ENCODE measurements around the gene PLBD2.
A peak's percentile ranks its signal among the peaks of the same experiment; 100 is the strongest.
"Not testable (repeated sequence)": the region's sequence is repeated elsewhere in the genome, so short reads cannot be mapped to it uniquely, and the experiment has no call there.

PLBD2 gene

GRCh38 chr12:113334786-113335539 lies 23.4 kb upstream of the PLBD2 start, which contains the start of gene SLC8B1:
Gene SLC8B1 (minus strand): TSS chr12:113335109. CDS start chr12:113332878, 2,231 bp downstream.
- peak; percentile 96 for DNase-seq (ENCODE audit: low spot score)

GRCh38 chr12:113339540-113339939 lies 18.8 kb upstream of the PLBD2 start:
- DNase-seq (ENCODE audit: low spot score), result no peak

GRCh38 chr12:113340061-113340460 lies 18.3 kb upstream of the PLBD2 start:
- no peak for DNase-seq (ENCODE audit: low spot score)

- no peak for DNase-seq (ENCODE audit: low spot score)
These were observed 16.9 kb upstream of the PLBD2 start for GRCh38 chr12:113341535-113341934.

- DNase-seq (ENCODE audit: low spot score), result no peak
These were observed 13.1 kb upstream of the PLBD2 start for GRCh38 chr12:113345318-113345717.

GRCh38 chr12:113346353-113346752 lies 12.0 kb upstream of the PLBD2 start:
- DNase-seq (ENCODE audit: low spot score), result no peak

- no peak for DNase-seq (ENCODE audit: low spot score)
These were observed 11.3 kb upstream of the PLBD2 start for GRCh38 chr12:113347107-113347506.

GRCh38 chr12:113347892-113348291 lies 10.5 kb upstream of the PLBD2 start:
- no peak for DNase-seq (ENCODE audit: low spot score)

GRCh38 chr12:113348849-113349536 lies 9.4 kb upstream of the PLBD2 start:
- DNase-seq (ENCODE audit: low spot score), result no peak

GRCh38 chr12:113351089-113351488 lies 7.3 kb upstream of the PLBD2 start:
- no peak for DNase-seq (ENCODE audit: low spot score)

GRCh38 chr12:113354192-113354591 lies 4.2 kb upstream of the PLBD2 start:
- not testable (repeated sequence) for DNase-seq (ENCODE audit: low spot score)

GRCh38 chr12:113359133-113359938 lies 949 bp downstream of the PLBD2 start:
- peak; percentile 58 for DNase-seq (ENCODE audit: low spot score)

- DNase-seq (ENCODE audit: low spot score), result peak; percentile 38
These were observed 1.8 kb downstream of the PLBD2 start for GRCh38 chr12:113359939-113360748.

GRCh38 chr12:113361574-113362370 lies 3.4 kb downstream of the PLBD2 start:
- no peak for DNase-seq (ENCODE audit: low spot score)

GRCh38 chr12:113364698-113365097 lies 6.3 kb downstream of the PLBD2 start:
- DNase-seq (ENCODE audit: low spot score), result no peak

- no peak for DNase-seq (ENCODE audit: low spot score)
These were observed 7.4 kb downstream of the PLBD2 start for GRCh38 chr12:113365639-113366395.

GRCh38 chr12:113366827-113367226 lies 8.4 kb downstream of the PLBD2 start:
- DNase-seq (ENCODE audit: low spot score), result no peak

- DNase-seq (ENCODE audit: low spot score), result no peak
These were observed 9.9 kb downstream of the PLBD2 start for GRCh38 chr12:113368331-113368730.

GRCh38 chr12:113369391-113369985 lies 11.1 kb downstream of the PLBD2 start:
- DNase-seq (ENCODE audit: low spot score), result no peak
